NCI-H1092 (cell line): ENCODE measurements around the gene CXCL16.

Experiments used
- DNase-seq: peaks from one replicate; lab custom pipeline; 2025; lab: John Stamatoyannopoulos, UW

CXCL16 gene, protein sequence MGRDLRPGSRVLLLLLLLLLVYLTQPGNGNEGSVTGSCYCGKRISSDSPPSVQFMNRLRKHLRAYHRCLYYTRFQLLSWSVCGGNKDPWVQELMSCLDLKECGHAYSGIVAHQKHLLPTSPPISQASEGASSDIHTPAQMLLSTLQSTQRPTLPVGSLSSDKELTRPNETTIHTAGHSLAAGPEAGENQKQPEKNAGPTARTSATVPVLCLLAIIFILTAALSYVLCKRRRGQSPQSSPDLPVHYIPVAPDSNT

DNA sequence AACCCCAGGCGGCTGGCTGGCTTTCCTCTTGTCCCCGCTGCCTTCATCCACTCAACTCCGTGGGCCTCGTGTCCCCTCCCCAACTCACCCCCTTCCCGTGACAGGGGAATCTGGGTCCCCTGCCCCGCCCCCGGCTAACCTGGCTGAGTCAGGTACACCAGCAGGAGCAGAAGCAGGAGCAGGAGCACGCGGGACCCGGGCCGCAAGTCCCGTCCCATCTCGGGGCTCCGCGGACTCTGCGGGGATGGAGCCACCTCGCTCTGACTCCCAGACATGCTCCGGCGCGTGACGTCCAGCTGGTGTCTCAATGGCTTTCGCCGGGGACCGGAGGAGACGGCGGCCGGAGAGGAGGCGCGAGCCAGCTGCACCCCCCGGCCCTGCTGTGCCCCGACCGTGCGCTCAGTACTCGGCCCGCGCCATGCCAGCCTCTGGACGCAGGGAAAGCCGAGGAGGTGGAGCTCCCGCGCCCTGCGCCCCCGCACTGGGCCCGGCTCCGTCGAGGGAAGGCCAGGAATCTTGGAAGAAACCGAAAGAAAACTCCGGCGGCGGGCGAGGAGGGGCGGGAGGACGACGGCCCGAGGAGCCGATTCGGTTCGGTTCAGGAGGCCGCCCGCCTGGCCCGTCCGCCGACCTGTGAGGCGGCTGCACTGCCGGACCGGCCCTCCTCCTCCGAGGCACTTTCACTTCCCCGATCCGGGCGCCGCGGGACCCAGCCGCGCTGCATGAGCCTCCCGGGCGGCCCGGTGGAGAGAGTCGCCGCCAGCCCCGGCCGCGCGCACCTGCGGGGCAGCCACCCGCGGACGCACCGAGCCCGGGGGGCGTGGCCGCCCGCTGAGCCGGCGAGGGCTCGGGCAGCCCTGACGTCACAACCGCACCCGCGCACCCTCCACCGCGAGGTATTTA lies at the start of gene CXCL16, which contains the start of gene ZMYND15:
CXCL16 (minus strand) TSS at position 807 of the 903 bp plus-strand sequence; CDS start at position 218, 589 bp downstream.
ZMYND15 (plus strand) TSS at position 712 of the 903 bp plus-strand sequence. CDS start 716 bp downstream, outside the sequence.
- DNase-seq: no peak

DNA sequence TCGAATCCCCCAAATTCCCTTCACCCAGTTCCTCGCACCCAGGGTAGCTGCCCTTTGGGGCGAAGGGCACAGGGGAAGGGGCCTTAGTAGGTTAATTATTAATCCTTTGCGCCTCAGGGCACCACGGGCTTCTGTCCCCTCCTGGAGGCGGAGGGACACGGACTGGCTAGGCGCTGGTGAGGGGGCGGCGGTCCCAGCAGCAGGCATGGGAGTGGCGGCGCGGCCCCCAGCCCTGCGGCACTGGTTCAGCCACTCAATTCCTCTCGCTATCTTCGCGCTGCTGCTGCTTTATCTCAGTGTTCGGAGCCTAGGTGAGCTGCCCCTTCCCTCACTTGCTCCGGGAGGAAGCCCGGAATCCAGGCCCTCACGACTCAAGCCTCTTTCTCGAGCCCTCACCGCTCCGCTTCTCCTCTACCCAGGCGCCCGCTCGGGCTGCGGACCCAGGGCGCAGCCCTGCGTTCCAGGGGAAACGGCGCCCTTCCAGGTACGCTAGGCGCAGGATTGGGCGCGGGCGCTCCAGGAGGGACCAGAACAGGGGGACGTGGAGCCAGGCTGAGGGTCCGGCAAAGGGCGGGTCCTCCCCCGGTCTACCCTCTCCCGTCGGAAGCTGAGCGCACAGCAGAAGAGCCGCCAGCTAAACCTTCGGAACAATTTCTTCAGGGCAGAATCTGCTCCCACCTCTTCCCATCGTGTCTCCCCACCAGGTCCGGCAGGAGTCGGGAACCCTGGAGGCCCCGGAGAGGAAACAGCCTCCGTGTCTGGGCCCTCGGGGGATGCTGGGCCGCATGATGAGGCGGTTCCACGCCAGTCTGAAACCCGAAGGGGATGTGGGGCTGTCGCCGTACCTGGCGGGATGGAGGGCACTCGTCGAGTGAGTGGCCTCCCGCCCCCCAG lies 49.3 kb upstream of the CXCL16 start, which contains the start of gene GLTPD2:
GLTPD2 (plus strand) TSS at position 158 of the 894 bp plus-strand sequence; CDS start at position 206, 48 bp downstream.
- no peak for DNase-seq

DNA sequence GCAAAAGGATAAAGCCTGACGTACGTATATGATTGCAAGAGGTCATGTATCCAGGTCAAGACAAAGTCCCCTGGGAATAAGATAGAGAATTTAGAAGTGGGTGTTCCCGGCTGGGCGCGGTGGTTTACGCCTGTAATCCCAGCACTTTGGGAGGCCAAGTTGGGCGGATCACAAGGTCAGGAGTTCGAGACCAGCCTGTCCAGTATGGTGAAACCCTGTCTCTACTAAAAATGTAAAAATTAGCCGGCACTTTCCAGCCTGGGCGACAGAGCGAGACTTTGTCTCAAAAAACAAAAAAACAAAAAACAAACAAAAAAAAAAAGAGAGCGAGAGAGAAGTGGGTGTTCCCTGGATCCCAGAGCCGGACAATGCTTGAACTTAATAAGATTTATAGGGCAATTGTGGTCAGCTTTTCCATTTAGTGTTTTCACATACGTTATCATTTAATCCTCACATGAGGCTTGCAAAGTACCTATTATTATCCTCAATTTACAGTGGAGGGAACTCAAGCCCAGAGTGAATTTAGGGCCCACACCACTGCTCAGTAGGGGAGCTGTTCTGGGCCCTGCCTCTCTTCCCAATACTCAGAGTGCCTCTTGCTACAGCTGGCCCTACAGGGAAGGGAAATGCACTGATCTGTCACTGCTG lies 48.6 kb upstream of the CXCL16 start:
- no peak for DNase-seq

DNA sequence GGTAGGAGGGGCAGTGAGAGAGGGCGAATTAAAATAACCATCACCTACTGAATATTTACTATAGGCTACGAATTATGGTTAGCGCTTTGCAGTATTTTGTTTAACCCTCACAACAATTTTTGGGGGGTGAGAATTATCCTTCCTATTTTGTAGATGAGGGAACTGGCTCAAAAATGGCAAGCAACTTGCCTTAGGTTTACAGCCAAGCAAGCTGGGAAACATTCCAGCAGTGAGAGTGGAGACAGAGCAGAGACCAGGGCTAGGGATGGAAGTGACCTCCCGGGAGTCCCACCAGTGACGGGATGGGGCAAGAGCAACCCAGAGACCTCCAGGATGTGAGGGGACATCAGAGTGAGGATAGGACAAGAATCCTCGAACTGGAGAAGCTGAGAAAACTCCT lies 46.8 kb upstream of the CXCL16 start:
- no peak for DNase-seq

DNA sequence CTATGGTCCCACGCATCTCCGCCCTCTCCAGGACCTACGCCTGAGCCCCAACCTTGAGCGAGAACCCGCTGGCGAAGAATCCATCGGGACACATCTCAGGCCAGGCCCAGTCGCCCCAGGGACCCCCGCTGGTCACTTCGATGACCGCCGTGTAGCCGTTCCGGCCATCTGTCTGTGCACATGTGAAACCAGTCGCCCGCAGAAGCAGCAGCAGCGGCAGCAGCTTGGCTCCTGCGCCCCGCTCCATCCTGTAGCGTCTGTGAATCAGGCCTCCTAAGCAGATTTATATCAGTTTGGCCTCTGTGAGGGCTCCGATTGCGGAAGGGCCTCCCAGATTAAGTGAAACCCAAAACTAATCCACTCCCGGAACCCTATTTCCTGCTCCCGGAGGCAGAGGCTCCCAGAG lies 46.4 kb upstream of the CXCL16 start, which contains the start of gene VMO1:
VMO1 (minus strand) TSS at position 259 of the 406 bp plus-strand sequence; CDS start at position 247, 12 bp downstream.
- DNase-seq: no peak

DNA sequence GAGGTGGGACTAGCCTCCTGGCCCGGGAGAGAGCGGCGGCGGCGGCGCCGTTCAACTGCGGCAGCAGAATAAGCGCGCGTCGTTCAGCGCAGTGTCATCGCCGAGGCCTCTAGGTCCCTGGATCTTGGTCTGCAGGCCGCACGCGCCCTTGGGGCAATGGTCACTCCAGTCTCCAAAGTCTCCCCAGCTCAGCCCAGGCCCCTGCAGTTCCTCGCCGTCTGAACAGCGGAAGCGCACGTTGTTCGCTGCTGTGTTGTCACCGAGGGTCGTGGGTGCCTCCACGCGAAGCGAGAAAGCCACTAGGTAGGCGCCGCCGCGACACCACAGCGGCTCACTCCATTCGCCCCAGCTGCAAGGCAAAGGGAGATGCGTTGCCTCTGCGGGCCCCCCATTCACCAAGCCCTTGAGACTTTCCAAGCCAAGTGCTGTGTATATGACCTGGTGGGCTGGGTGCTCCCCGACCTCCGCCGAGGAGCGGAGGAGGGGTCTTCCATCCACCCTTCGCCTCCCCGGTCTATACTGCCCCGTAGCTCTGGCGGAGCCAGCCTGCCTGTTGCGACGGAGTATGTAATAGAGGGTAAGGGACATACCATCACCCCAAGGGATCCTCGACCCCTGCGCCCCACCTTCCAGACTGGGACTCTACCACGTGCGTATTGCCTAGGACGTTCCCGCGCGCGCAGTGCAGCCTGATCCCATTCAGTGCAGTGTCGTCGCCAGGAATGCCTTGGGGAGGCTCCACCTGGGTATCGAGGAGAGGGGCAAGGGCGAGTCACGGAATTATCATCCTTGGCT lies 45.8 kb upstream of the CXCL16 start:
- DNase-seq: no peak

DNA sequence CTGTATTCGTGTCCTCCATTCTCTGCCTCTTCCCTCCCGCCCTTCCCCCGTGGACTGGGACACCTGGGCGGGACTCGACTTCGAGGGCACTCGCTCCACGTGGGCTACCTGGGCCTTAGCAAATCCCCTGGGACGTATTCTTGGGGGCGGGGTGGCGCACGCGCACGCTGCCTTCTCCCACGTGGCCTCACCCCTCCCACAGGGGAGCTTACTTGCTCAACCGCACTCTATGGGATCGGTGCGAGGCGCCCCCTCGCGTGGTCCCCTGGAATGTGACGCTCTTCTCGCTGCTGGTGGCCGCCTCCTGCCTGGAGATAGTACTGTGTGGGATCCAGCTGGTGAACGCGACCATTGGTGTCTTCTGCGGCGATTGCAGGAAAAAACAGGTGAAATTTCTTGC lies 42.9 kb upstream of the CXCL16 start:
- no peak for DNase-seq

DNA sequence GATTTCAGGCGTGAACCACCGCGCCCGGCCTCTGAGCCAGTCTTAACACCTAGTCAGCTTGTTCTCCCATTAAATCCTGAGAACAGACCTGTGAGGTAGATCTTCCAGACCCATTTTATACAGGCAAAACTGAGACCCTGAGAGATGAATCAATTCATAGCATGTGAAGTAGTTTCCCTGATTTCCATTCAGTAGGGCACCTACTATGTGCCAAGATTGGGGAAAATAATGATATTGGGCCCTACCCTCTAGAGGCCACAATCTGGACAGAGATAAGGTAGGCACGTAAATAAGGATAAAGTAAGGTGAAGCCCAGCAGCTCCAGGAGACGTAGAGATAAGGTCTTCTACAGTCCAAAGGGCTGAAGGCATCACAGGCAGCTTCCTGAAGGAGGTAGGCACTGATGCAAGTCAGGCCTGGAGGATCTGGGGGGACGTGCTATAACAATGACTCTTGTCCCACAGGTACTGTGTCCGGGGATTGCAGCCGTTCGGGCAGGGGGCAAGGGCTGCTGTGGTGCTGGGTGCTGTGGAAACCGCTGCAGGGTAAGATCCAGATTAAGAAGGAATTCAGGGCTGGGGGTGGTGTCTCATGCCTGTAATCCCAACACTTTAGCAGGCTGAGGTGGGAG lies 40.7 kb upstream of the CXCL16 start:
- DNase-seq: no peak

DNA sequence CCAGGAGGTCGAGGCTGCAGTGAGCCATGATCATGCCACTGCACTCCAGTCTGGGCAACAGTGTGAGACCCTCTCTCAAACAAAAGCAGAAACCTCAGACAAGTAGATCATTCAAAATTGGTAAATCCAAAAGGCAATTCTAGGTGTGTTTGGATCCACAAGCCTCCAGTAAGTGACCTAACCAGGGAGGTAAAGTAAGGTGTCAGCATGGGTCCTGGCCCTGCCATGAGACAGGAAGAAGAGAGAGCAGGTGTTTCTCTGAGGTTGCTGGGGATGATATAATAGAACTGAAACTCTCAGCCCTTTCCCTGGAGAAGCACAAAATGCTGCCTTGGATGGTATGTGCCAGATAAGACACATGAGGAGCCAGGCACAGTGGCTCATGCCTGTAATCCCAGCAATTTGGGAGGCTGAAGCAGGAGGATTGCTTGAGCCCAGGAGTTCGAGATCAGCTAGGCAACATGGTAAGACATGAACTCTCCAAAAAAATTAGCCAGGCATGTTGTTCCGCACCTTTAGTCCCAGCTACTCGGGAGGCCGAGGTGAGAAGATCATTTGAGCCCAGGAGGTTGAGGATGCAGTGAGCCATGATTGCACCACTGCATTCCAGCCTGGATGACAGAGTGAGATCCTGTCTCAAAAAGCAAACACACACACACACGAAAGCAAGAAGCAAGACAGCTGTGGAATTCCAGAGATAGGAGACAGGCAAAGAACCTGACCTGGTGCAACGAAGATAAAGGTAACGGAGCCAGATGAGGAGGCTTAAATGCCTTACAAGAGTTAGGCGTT lies 38.4 kb upstream of the CXCL16 start:
- DNase-seq: no peak

DNA sequence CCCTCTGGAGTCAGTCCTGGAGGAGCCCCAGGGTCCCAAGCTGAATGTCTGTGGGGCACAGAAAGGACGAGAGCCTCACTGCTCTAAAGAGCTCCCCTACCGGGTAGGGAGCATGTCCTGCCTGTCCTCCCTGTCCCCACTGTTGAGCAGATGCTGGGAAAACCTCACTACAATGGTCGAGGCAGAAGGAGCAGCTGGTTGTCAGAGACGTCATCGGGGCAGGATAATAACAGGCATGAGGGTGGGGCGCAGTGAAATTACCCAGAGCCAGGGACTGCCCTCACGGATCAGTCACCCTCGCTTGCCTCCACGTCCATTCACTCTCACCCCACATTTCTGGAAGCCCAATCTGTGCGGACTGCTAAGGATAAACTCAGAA lies 32.5 kb upstream of the CXCL16 start:
- no peak for DNase-seq

DNA sequence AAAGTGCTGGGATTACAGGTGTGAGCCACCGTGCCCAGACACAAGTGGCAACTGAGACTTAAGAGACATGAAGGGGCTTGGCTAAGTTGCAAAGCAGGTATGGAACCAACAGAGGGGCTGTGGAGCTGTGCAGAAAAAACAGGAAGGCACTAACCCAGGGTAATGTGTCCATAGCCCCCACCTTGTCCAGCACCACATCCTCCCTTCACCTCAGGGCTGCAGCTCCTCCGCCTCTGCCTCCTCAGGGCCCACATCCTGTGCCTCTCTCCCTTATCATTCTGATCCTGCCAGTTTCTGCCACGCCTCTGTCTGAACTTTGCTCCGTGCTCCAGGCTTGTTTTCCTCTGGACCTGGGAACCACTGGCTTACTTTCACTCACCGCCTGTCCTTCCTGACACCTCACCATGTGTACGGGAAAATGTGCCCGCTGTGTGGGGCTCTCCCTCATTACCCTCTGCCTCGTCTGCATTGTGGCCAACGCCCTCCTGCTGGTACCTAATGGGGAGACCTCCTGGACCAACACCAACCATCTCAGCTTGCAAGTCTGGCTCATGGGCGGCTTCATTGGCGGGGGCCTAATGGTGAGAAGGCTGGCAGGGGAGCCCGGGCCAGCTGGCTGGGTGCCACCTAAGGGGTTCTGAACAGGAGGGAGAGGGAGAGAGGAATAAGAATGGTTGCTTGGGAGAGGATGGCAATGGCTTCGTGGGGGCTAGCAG lies 31.9 kb upstream of the CXCL16 start, which contains the start of gene TM4SF5:
TM4SF5 (plus strand) TSS at position 368 of the 716 bp plus-strand sequence; CDS start at position 405, 37 bp downstream.
- DNase-seq: peak; percentile 38

DNA sequence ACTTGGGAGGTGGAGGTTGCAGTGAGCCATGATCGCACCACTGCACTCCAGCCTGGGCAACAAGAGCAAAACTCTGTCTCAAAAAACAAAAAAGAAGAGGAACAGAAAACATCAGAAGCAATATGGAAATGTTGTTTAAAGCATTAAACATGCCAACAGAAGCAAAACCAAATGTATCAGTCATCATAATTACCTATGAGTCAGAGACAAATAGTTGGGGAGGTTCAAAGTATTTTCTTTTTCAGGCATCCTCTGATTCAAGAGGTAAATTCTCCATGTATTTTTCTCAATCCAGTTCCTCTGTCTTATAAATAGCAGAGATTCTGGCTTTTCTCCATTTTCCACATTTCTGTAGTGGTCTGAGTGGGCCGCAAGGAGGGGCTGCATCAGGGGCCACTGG lies 29.9 kb upstream of the CXCL16 start:
- DNase-seq: no peak

DNA sequence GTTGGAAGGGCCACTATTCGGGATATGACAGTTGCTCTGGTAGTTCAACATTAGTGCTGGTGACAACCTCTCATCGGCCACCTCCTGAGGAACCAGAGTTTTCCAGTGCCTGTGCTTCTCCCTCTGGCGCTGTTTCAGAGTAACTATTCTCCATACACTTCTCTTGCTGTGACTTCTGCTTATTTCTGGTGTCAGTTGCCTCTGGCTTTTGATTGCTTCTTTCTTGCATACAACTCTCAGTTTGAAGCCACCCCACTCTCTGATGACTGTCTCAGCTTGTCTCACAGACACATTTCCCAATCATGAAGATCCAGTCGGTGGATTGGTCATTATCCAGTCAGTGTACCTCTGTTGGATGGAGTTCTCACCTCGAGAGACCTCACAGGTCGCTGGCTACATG lies 28.6 kb upstream of the CXCL16 start:
- DNase-seq: no peak

DNA sequence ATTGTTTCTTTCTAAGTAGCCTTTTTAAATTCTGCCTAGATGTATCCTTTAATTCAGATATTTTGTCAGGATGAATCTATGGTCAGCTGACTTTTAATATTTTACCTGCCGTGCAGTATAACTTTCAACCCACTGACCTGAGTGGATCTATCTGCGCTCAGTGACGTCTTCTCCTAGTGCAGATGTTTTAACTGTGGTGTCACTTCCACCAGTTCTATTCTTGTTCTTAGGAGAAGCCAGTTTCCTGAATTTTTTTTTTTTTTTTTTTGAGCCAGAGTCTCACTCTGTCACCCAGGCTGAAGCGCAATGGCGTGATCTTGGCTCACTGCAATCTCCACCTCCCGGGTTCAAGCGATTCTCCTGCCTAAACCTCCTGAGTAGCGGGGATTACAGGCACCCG lies 27.0 kb upstream of the CXCL16 start:
- no peak for DNase-seq

DNA sequence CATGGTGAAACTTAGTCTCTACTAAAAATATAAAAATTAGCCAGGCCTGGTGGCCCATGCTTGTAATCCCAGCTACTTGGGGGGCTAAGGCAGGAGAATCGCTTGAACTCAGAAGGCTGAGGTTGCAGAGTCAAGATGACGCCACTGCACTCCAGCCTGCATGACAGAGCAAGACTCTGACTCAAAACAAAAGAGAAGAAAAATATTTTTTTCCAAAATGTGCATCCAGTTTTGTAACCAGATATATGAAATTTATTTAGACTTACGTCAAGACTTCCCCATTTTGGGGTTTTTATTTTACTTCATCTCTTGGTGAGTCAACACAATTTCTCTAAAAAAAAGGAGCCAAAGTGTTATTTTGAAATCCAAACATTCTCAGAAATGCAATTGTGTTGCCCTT lies 26.5 kb upstream of the CXCL16 start:
- DNase-seq: no peak

DNA sequence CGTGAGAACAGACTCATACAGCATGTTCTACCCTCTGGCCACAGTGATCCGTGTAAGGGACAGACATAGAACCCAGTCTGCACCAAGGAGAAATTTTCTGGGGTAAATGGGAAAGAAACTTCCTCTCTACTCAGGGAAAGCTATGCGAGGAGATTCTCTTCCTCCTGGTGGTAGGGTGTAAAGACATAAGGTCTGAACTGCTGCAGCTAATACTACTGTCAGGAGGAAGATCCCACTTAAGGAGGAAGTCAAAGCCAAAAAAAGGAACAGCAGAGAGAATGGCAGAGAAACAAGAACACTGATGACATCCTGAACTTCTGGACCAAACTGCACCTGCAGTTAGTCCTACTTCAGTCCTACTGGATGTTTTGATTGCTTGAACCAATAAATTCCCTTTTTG lies 24.9 kb upstream of the CXCL16 start:
- no peak for DNase-seq

DNA sequence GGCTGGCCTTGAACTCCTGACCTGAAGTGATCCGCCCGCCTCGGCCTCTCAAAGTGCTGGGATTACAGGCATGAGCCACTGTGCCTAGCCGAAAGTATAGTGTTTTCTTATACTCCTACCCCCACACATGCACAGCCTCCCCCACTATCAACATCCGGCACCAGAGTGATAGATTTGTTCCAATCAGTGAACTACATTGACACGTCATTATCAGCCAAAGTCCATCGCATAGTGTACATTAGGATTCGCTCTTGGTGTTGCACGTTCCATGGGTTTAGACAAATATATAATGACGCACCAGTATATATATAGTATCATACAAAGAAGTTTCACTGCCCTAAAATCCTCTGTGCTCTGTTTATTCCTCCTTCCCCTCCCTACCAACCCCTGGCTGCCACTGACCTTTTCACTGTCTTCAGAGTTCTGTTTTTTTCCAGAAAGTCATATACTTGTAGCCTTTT lies 20.1 kb upstream of the CXCL16 start:
- DNase-seq: no peak

DNA sequence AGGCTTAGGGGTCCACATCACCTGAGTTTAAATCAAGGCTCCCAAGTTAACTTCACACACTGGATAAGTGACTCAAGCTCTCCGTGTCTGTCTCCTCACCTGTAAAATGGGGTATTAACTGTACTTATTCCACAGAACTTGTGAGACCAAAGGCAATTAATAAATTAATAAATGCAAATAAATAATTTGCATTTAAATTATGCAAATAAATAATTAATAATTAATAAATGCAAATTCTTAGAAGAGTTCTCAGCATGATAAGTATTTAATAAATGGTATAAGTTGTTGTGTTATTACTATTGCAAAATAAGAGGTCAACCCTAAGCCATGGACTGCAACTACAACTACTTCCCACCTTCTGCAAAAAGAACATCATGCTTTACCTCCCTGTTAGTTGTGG lies 13.7 kb upstream of the CXCL16 start:
- DNase-seq: no peak
